Stimulated activated CD8-positive, alpha-beta memory T cell treated with anti-CD3 and anti-CD28 coated beads, Interleukin-4, amount 100 ng/mL, for 24 hours (primary cell): Measurements from ENCODE around the gene SLCO1C1.

Experiments
- DNase-seq: peaks from one replicate; pipeline ENCODE4 v3.0.0-alpha.2; 2020; ENCODE audit warnings: low read depth

The SLCO1C1 gene

GRCh38 chr12:20800160-20800559 is 105.0 kb downstream of the SLCO1C1 start:
- no peak for DNase-seq

- DNase-seq = no peak
Measured at GRCh38 chr12:20801035-20801434, 105.9 kb downstream of the SLCO1C1 start.
